Common myeloid progenitor, CD34-positive (primary cell): ENCODE measurements around the gene ZNF555. TPM values are rescaled to one million over a fixed set of nuclear protein-coding genes. Genes with fewer than 3 reads are reported as not detected.
"Not testable (repeated sequence)": the region's sequence is repeated elsewhere in the genome, so short reads cannot be mapped to it uniquely, and the experiment has no call there.

Source experiments
- CTCF ChIA-PET: fragments of 350-600 bp; sonication (Branson Sonifier 250); formaldehyde crosslinking; loops from one replicate; lab custom pipeline; 2021; ENCODE audit warnings: antibody characterized with exemption; lab: Charles Lee
- POLR2A ChIA-PET: fragments of 350-600 bp; sonication (Branson Sonifier 250); formaldehyde crosslinking; loops from one replicate; lab custom pipeline; 2021; ENCODE audit warnings: antibody characterized with exemption; lab: Charles Lee
- DNase-seq, 3 donors: peaks; one replicate each; pipeline versions ENCODE4 v3.0.0 to v3.0.0-alpha.2; 2013
- H3K27ac ChIP-seq, 2 experiments: 1 replicate in 1 of 2; 2 replicates in 1 of 2; pipeline ENCODE4 v1.7.0; 2013; ENCODE audit warnings: inconsistent platforms in 2 of 2, low read length in 2 of 2, mild to moderate bottlenecking in 2 of 2, low read depth in 1 of 2, moderate library complexity in 1 of 2; ENCODE audit not compliant: severe bottlenecking in 2 of 2, insufficient read depth in 1 of 2, poor library complexity in 1 of 2
- H3K27me3 ChIP-seq, 5 experiments: replicated peaks in 2 of 5; 1 replicate in 3 of 5; 2 replicates in 2 of 5; pipeline versions ENCODE4 v1.6.1 to v1.7.0; 2013; ENCODE audit warnings: low read length in 4 of 5, mild to moderate bottlenecking in 2 of 5, moderate library complexity in 2 of 5, inconsistent platforms in 1 of 5; ENCODE audit not compliant: insufficient read depth in 5 of 5, control insufficient read depth in 4 of 5
- H3K36me3 ChIP-seq, 4 experiments: 1 replicate in 2 of 4; 2 replicates in 2 of 4; pipeline versions ENCODE4 v1.6.1 to v1.7.0; 2013; ENCODE audit warnings: low read length in 3 of 4, control low read depth in 1 of 4, mild to moderate bottlenecking in 1 of 4; ENCODE audit not compliant: control insufficient read depth in 4 of 4, insufficient read depth in 4 of 4
- H3K4me1 ChIP-seq, 4 experiments: 1 replicate in 3 of 4; 2 replicates in 1 of 4; pipeline versions ENCODE4 v1.6.1 to v1.7.1; 2013; ENCODE audit warnings: low read length in 3 of 4, mild to moderate bottlenecking in 3 of 4, control low read depth in 1 of 4, inconsistent platforms in 1 of 4, moderate library complexity in 1 of 4; ENCODE audit not compliant: control insufficient read depth in 4 of 4, insufficient read depth in 4 of 4; ENCODE audit errors: control extremely low read depth in 1 of 4
- H3K4me3 ChIP-seq, 7 experiments: 1 replicate in 4 of 7; 2 replicates in 3 of 7; pipeline versions ENCODE4 v1.5.1 to v1.7.0; 2013; ENCODE audit warnings: mild to moderate bottlenecking in 7 of 7, low read length in 6 of 7, moderate library complexity in 6 of 7, inconsistent platforms in 2 of 7, low read depth in 2 of 7, control low read depth in 1 of 7; ENCODE audit not compliant: insufficient read depth in 4 of 7, control insufficient read depth in 1 of 7; ENCODE audit errors: extremely low read depth in 1 of 7
- H3K9me3 ChIP-seq, 5 experiments: 1 replicate in 4 of 5; 2 replicates in 1 of 5; pipeline versions ENCODE4 v1.6.1 to v1.7.1; 2013; ENCODE audit warnings: low read length in 4 of 5, mild to moderate bottlenecking in 2 of 5, inconsistent platforms in 1 of 5, low read depth in 1 of 5, moderate library complexity in 1 of 5; ENCODE audit not compliant: control insufficient read depth in 4 of 5, insufficient read depth in 2 of 5; ENCODE audit errors: control extremely low read depth in 1 of 5
- WGBS: methylation state at CpG from one replicate; pipeline ENCODE4 v1.1.5; 2013; ENCODE audit not compliant: insufficient coverage; 5-methylcytosine and 5-hydroxymethylcytosine counted together
- polyA plus RNA-seq: library from polyadenylated mRNA; unstranded; fragments of 120-200 nt; gene quantifications from one replicate; pipeline ENCODE4 v1.2.1, GENCODE V29; 2013

The ZNF555 gene
- 12.1 TPM for polyA plus RNA-seq

GRCh38 chr19:2840794-2841791 is at the start of gene ZNF555:
ZNF555 (plus strand) TSS chr19:2841475; CDS start chr19:2841573, 98 bp downstream.
- DNase-seq, result peak; percentile 99 to 100 (median 99)
- ChIA-PET POLR2A (interaction anchor here (0.7 to 1.9 kb wide), 7 partner anchors 13 to 301 kb away, joined by 3 to 8 read pairs (median 3); partner anchors contain the start of gene ZNF57), CTCF (interaction anchor here (0.7 to 1.8 kb wide), 4 partner anchors 21 to 193 kb away, joined by 3 to 5 read pairs (median 3); partner anchors contain the start of gene ZNF554)
- no peaks in the 10 kb centered on the region for H3K27me3 ChIP-seq
- peaks cover 1 to 35% (median 28%) of the 10 kb centered on the region in 5 experiments for H3K9me3 ChIP-seq
- H3K27ac ChIP-seq, result peak within 1 kb of the TSS; percentile 58 to 88
- under 1% methylated on average over 102 of the region's 106 CpGs for WGBS
- peak within 1 kb of the TSS; percentile 58 to 88 (median 81) for H3K4me3 ChIP-seq
- peaks cover 2 to 27% (median 9%) of the 10 kb centered on the region in 4 experiments for H3K36me3 ChIP-seq
- peaks cover 5 to 15% (median 15%) of the 10 kb centered on the region in 4 experiments for H3K4me1 ChIP-seq

DNA sequence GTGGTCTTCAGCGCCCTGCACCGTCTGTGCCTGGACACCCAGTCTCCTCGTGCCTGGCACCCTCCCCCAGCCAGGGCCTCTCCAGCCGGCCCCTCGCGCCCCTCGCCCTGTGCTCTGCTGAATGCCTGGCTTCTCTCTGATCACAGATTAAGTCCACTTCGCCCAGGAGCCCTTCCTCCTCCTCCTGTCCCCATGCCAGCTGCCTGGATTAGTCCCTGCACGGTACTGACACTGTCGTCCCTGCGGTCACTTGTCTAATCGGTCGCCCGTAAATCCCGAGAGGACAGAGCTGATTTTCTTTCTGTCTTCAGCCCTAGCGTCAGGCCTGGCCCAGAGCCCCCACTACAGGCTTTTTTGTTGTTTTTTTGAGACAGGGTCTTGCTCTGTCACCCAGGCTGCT is 49.4 kb upstream of the ZNF555 start:
- H3K27ac ChIP-seq, result no peak overlapping the region
- no peaks in the 10 kb centered on the region for H3K4me1 ChIP-seq
- H3K4me3 ChIP-seq, result no peak overlapping the region
- peaks cover 0 to 72% (median 42%) of the 10 kb centered on the region in 4 experiments for H3K36me3 ChIP-seq
- H3K9me3 ChIP-seq, result no peaks in the 10 kb centered on the region
- ChIA-PET POLR2A (no interaction called here), CTCF (interaction anchor here (0.9 kb wide), 1 partner anchor 29 kb away, joined by 3 read pairs; no protein-coding TSS in a partner anchor)
- DNase-seq, result no peak
- H3K27me3 ChIP-seq, result no peaks in the 10 kb centered on the region
- WGBS, result 96% methylated on average over 16 of the region's 16 CpGs

DNA sequence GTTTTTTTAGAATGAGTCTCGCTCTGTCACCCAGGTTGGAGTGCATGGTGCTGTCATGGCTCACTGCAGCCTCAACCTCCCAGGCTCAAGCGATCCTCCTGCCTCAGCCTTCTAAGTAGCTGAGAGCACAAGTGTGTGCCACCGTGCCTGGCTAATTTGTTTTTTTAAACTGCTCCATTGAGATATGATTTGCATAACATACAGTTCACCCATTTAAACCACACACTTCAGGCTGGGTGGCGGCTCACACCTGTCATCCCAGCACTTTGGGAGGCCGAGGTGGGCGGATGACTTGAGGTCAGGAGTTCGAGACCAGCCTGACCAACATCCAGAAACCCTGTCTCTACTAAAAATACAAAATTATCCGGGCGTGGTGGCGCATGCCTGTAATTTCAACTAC is 48.6 kb upstream of the ZNF555 start:
- H3K4me3 ChIP-seq, POLR2A ChIA-PET, CTCF ChIA-PET, DNase-seq, H3K27ac ChIP-seq, H3K9me3 ChIP-seq, H3K4me1 ChIP-seq, H3K27me3 ChIP-seq: not testable (repeated sequence)
- WGBS, result over 99% methylated on average over 8 of the region's 10 CpGs
- peaks cover 0 to 79% (median 46%) of the 10 kb centered on the region in 4 experiments for H3K36me3 ChIP-seq

DNA sequence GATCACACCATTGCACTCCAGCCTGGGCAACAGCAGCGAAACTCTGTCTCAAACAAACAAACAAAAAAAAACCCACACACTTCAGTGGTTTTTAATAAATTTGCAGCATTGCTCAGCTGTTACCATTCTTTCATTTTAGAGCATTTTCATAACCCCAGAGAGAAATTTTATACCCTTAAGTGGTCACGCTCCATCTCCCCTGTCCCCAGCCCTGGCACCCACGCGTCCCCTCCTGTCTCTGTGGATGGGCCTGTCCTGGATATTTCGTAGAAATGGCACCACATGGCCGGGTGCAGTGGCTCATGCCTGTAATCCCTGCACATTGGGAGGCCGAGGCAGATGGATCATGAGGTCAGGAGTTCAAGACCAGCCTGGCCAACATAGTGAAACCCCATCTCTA is 48.1 kb upstream of the ZNF555 start:
- Histone ChIP-seq H3K27me3 (no peaks in the 10 kb centered on the region), H3K4me1 (no peaks in the 10 kb centered on the region), H3K4me3 (no peak overlapping the region), H3K27ac (no peak overlapping the region), H3K9me3 (no peaks in the 10 kb centered on the region), H3K36me3 (peaks cover 0 to 78% (median 45%) of the 10 kb centered on the region in 4 experiments)
- DNase-seq, result no peak
- 98% methylated on average over 6 of the region's 7 CpGs for WGBS
- CTCF ChIA-PET, result no interaction called here
- POLR2A ChIA-PET, result interaction anchor here (0.6 kb wide), 1 partner anchor 15 kb away, joined by 3 read pairs; no protein-coding TSS in a partner anchor

GRCh38 chr19:2793577-2793976 is 47.7 kb upstream of the ZNF555 start:
- no peak overlapping the region for H3K4me3 ChIP-seq
- no peaks in the 10 kb centered on the region for H3K9me3 ChIP-seq
- no peaks in the 10 kb centered on the region for H3K27me3 ChIP-seq
- CTCF ChIA-PET, result no interaction called here
- H3K4me1 ChIP-seq, result no peaks in the 10 kb centered on the region
- no peak for DNase-seq
- 96% methylated on average over 12 of the region's 12 CpGs for WGBS
- H3K27ac ChIP-seq, result no peak overlapping the region
- peaks cover 0 to 79% (median 50%) of the 10 kb centered on the region in 4 experiments for H3K36me3 ChIP-seq
- POLR2A ChIA-PET, result interaction anchor here (0.6 kb wide), 1 partner anchor 16 kb away, joined by 3 read pairs; no protein-coding TSS in a partner anchor

DNA sequence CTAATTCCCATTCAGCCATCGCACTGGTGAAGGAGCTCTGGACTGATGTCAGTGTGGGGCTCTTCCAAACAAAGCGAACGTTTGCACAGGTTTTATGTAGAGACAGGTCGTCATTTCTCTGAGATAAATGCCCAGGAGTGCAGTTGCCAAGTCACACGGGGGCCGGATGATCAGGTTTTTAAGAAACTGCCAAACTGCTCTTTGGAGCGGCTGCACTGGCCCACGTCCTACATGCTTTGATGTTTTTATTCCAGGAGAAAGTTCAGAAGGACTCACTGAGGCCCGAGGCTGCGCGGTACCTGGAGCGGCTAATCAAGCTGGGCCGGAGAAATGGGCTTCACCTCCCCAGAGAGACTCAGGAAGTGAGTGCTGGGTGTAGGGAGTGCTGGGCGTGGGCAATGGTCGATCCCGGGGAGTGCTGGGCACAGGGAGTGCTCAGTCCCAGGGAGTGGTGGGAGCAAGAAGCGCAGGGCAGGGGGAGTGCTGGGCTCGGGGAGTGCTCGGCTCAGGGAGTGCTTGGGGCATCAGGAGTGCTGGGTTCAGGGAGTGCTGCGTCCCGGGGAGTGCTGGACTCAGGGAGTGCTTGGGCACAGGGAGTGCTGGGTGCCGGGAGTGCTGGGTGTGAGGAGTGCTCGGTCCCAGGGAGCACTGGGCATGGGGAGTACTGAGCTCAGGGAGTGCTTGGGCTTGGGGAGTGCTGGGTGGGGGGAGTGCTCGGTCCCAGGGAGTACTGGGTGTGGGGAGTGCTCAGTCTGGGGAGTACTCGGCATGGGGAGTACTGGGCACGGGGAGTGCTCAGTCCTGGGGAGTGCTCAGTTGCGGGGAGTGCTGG is 45.2 kb upstream of the ZNF555 start:
- no peak for DNase-seq
- no peaks in the 10 kb centered on the region for H3K4me1 ChIP-seq
- peaks cover 0 to 79% (median 59%) of the 10 kb centered on the region in 4 experiments for H3K36me3 ChIP-seq
- H3K27me3 ChIP-seq, result no peaks in the 10 kb centered on the region
- 95% methylated on average over 20 of the region's 27 CpGs for WGBS
- ChIA-PET POLR2A (no interaction called here), CTCF (no interaction called here)
- no peak overlapping the region for H3K4me3 ChIP-seq
- H3K27ac ChIP-seq, result no peak overlapping the region
- no peaks in the 10 kb centered on the region for H3K9me3 ChIP-seq
